GM21576 (cell line): Measurements from ENCODE around the gene CTRB1.
"Not testable (repeated sequence)": the region's sequence is repeated elsewhere in the genome, so short reads cannot be mapped to it uniquely, and the experiment has no call there.

Experiments used
- ATAC-seq: cut with Tn5 transposase; IDR thresholded peaks from one replicate; pipeline ENCODE4 v1.9.1; 2021; ENCODE audit warnings: mild to moderate bottlenecking, moderate library complexity; ENCODE audit not compliant: unreplicated experiment

Gene CTRB1

GRCh38 chr16:75267631-75268264 lies 49.0 kb downstream of the CTRB1 start:
- no peak for ATAC-seq

GRCh38 chr16:75269358-75269757 lies 50.6 kb downstream of the CTRB1 start:
- not testable (repeated sequence) for ATAC-seq

GRCh38 chr16:75271441-75272096 lies 52.8 kb downstream of the CTRB1 start:
- no peak for ATAC-seq

- ATAC-seq = no peak
Observed at GRCh38 chr16:75272097-75272551, 53.3 kb downstream of the CTRB1 start.

- not testable (repeated sequence) for ATAC-seq
Observed at GRCh38 chr16:75272629-75273028, 53.8 kb downstream of the CTRB1 start.

- ATAC-seq = no peak
Observed at GRCh38 chr16:75273054-75273925, 54.5 kb downstream of the CTRB1 start.
